Subcutaneous adipose tissue (tissue), 4 donors: ENCODE results near the gene PTAFR. TPM values are rescaled to one million over a fixed set of nuclear protein-coding genes. Genes with fewer than 3 reads are reported as not detected.

Experiments used
- CTCF ChIP-seq: fragments of 450-650 bp; IDR thresholded peaks from one replicate; pipeline ENCODE4 v1.5.1; 2016; ENCODE audit warnings: low read depth, mild to moderate bottlenecking, control low read depth, antibody characterized with exemption, moderate library complexity
- total RNA-seq, 4 donors: library from RNA; depleted of rRNA; stranded (reverse); fragments of >200 nt; gene quantifications; one replicate each; pipeline ENCODE4 v1.1.0, GENCODE V29; 2016

Gene PTAFR
- total RNA-seq, 4 donors from 2014 or later, result 6.4 to 24.8 (median 7.6) TPM

GRCh38 chr1:28134651-28135207 is 41.8 kb downstream of the PTAFR start:
- no peak for TF ChIP-seq CTCF

- TF ChIP-seq CTCF, result no peak
These were observed 44.0 kb downstream of the PTAFR start for GRCh38 chr1:28132171-28133167.

GRCh38 chr1:28130901-28131300 is 45.6 kb downstream of the PTAFR start:
- no peak for TF ChIP-seq CTCF

GRCh38 chr1:28129150-28129549 is 47.3 kb downstream of the PTAFR start:
- no peak for TF ChIP-seq CTCF

- no peak for TF ChIP-seq CTCF
These were observed 48.8 kb downstream of the PTAFR start for GRCh38 chr1:28127617-28128257.

GRCh38 chr1:28126783-28127490 is 49.6 kb downstream of the PTAFR start:
- no peak for TF ChIP-seq CTCF
